Duodenal mucosa (tissue), 2 donors: ENCODE data around the gene USP12.
A peak's percentile ranks its signal among the peaks of the same experiment; 100 is the strongest.
"Not testable (repeated sequence)": the region's sequence is repeated elsewhere in the genome, so short reads cannot be mapped to it uniquely, and the experiment has no call there.

ENCODE experiments used
- H3K27ac ChIP-seq: one replicate; pipeline ENCODE4 v1.7.0; 2013; ENCODE audit warnings: low read depth, low read length
- H3K27me3 ChIP-seq, 2 donors: one replicate each; pipeline ENCODE4 v1.7.0; 2013; ENCODE audit warnings: low read length in 2 of 2, control low read depth in 1 of 2; ENCODE audit not compliant: insufficient read depth in 2 of 2, control insufficient read depth in 1 of 2
- H3K36me3 ChIP-seq, 2 donors: one replicate each; pipeline ENCODE4 v1.7.0; 2013; ENCODE audit warnings: low read length in 2 of 2, control low read depth in 1 of 2; ENCODE audit not compliant: insufficient read depth in 2 of 2, control insufficient read depth in 1 of 2
- H3K4me1 ChIP-seq, 2 donors: one replicate each; pipeline ENCODE4 v1.7.0; 2013; ENCODE audit warnings: low read length in 2 of 2, control low read depth in 1 of 2; ENCODE audit not compliant: insufficient read depth in 2 of 2, control insufficient read depth in 1 of 2
- H3K4me3 ChIP-seq, 2 donors: one replicate each; pipeline ENCODE4 v1.7.0; 2013; ENCODE audit warnings: low read length in 2 of 2, low read depth in 1 of 2
- H3K9ac ChIP-seq, 2 donors: one replicate each; pipeline ENCODE4 v1.7.0; 2013; ENCODE audit warnings: low read length in 2 of 2, low read depth in 1 of 2
- H3K9me3 ChIP-seq, 2 donors: one replicate each; pipeline ENCODE4 v1.7.0; 2013; ENCODE audit warnings: low read length in 2 of 2, control low read depth in 1 of 2; ENCODE audit not compliant: control insufficient read depth in 1 of 2

USP12 gene

GRCh38 chr13:27126859-27127258, 44.8 kb downstream of the USP12 start:
- Histone ChIP-seq H3K4me3 (no peak overlapping the region), H3K27ac (no peak overlapping the region), H3K36me3 (no peaks in the 10 kb centered on the region), H3K9ac (no peak overlapping the region), H3K4me1 (peaks cover 7 to 25% of the 10 kb centered on the region in 2 donors), H3K9me3 (peaks cover 0 to 6% of the 10 kb centered on the region in 2 donors), H3K27me3 (no peaks in the 10 kb centered on the region)

GRCh38 chr13:27125357-27126282, 46.0 kb downstream of the USP12 start:
- H3K4me1 ChIP-seq: peaks cover 0 to 19% of the 10 kb centered on the region in 2 donors
- H3K4me3 ChIP-seq: peak overlapping the region in 1 of 2 donors; percentile 9
- H3K36me3 ChIP-seq: no peaks in the 10 kb centered on the region
- peaks cover 0 to 6% of the 10 kb centered on the region in 2 donors for H3K9me3 ChIP-seq
- no peaks in the 10 kb centered on the region for H3K27me3 ChIP-seq
- no peak overlapping the region for H3K9ac ChIP-seq
- no peak overlapping the region for H3K27ac ChIP-seq

- Histone ChIP-seq H3K36me3 (no peaks in the 10 kb centered on the region), H3K4me1 (peaks cover 0 to 19% of the 10 kb centered on the region in 2 donors), H3K9ac (no peak overlapping the region), H3K9me3 (peaks cover 0 to 6% of the 10 kb centered on the region in 2 donors), H3K27me3 (no peaks in the 10 kb centered on the region), H3K4me3 (no peak overlapping the region), H3K27ac (no peak overlapping the region)
Observed at GRCh38 chr13:27124571-27124970, 47.0 kb downstream of the USP12 start.

GRCh38 chr13:27123445-27123844, 48.2 kb downstream of the USP12 start:
- H3K9ac ChIP-seq, H3K27me3 ChIP-seq, H3K4me3 ChIP-seq, H3K9me3 ChIP-seq, H3K27ac ChIP-seq, H3K36me3 ChIP-seq: not testable (repeated sequence)
- H3K4me1 ChIP-seq: peaks cover 0 to 12% of the 10 kb centered on the region in 2 donors

GRCh38 chr13:27122036-27122435, 49.6 kb downstream of the USP12 start:
- Histone ChIP-seq H3K27ac (no peak overlapping the region), H3K27me3 (no peaks in the 10 kb centered on the region), H3K9ac (no peak overlapping the region), H3K4me1 (peaks cover 0 to 5% of the 10 kb centered on the region in 2 donors), H3K4me3 (no peak overlapping the region), H3K9me3 (peaks cover 0 to 6% of the 10 kb centered on the region in 2 donors), H3K36me3 (no peaks in the 10 kb centered on the region)

- Histone ChIP-seq H3K27me3 (no peaks in the 10 kb centered on the region), H3K36me3 (no peaks in the 10 kb centered on the region), H3K27ac (no peak overlapping the region), H3K4me3 (no peak overlapping the region), H3K4me1 (no peaks in the 10 kb centered on the region), H3K9ac (no peak overlapping the region), H3K9me3 (peaks cover 0 to 6% of the 10 kb centered on the region in 2 donors)
Observed at GRCh38 chr13:27120811-27121210, 50.8 kb downstream of the USP12 start.

GRCh38 chr13:27120011-27120410, 51.6 kb downstream of the USP12 start:
- H3K9me3 ChIP-seq: peaks cover 0 to 6% of the 10 kb centered on the region in 2 donors
- no peak overlapping the region for H3K4me3 ChIP-seq
- no peaks in the 10 kb centered on the region for H3K4me1 ChIP-seq
- no peak overlapping the region for H3K27ac ChIP-seq
- no peaks in the 10 kb centered on the region for H3K27me3 ChIP-seq
- peaks cover 4% of the 10 kb centered on the region in 2 donors for H3K36me3 ChIP-seq
- no peak overlapping the region for H3K9ac ChIP-seq

- Histone ChIP-seq H3K9me3 (peaks cover 0 to 5% of the 10 kb centered on the region in 2 donors), H3K36me3 (peaks cover 4% of the 10 kb centered on the region in 2 donors), H3K4me3 (no peak overlapping the region), H3K27me3 (no peaks in the 10 kb centered on the region), H3K27ac (no peak overlapping the region), H3K9ac (no peak overlapping the region), H3K4me1 (peaks cover 0 to 9% of the 10 kb centered on the region in 2 donors)
Observed at GRCh38 chr13:27118428-27119054, 53.1 kb downstream of the USP12 start.

GRCh38 chr13:27117952-27118351, 53.7 kb downstream of the USP12 start:
- no peak overlapping the region for H3K9ac ChIP-seq
- peaks cover 0 to 13% of the 10 kb centered on the region in 2 donors for H3K4me1 ChIP-seq
- no peaks in the 10 kb centered on the region for H3K27me3 ChIP-seq
- H3K36me3 ChIP-seq: peaks cover 4% of the 10 kb centered on the region in 2 donors
- no peak overlapping the region for H3K27ac ChIP-seq
- no peak overlapping the region for H3K4me3 ChIP-seq
- no peaks in the 10 kb centered on the region for H3K9me3 ChIP-seq

GRCh38 chr13:27117158-27117557, 54.5 kb downstream of the USP12 start:
- H3K27me3 ChIP-seq: no peaks in the 10 kb centered on the region
- H3K27ac ChIP-seq: no peak overlapping the region
- no peak overlapping the region for H3K9ac ChIP-seq
- peaks cover 4% of the 10 kb centered on the region in 2 donors for H3K36me3 ChIP-seq
- H3K4me3 ChIP-seq: no peak overlapping the region
- peaks cover 0 to 13% of the 10 kb centered on the region in 2 donors for H3K4me1 ChIP-seq
- no peaks in the 10 kb centered on the region for H3K9me3 ChIP-seq
